Mesenteric fat pad (tissue), 1 donor: ENCODE data around the gene CADM2. TPM values are rescaled to one million over a fixed set of nuclear protein-coding genes. Genes with fewer than 3 reads are reported as not detected.
"Not testable (repeated sequence)": the region's sequence is repeated elsewhere in the genome, so short reads cannot be mapped to it uniquely, and the experiment has no call there.

Experiments used
- DNase-seq: peaks from one replicate; pipeline ENCODE4 v3.0.0-alpha.2; 2020; ENCODE audit warnings: low spot score
- total RNA-seq: library from RNA; stranded (reverse); fragmentation: NEBNext Ultra II Directional; extraction: Animal tissue kit (Norgen Biotek cat#: 25700); gene quantifications from one replicate; pipeline ENCODE4 v1.2.1, GENCODE V29; 2021
- donor health status: DM: yes; HTN: yes; CAD: no.

The CADM2 gene
- total RNA-seq, 1 donor from 2014 or later = 17.3 TPM

GRCh38 chr3:85074003-85074402 lies 115.2 kb downstream of the CADM2 start:
- no peak for DNase-seq

- DNase-seq = no peak
These were observed 116.9 kb downstream of the CADM2 start for GRCh38 chr3:85075663-85076062.

GRCh38 chr3:85077018-85077417 lies 118.2 kb downstream of the CADM2 start:
- no peak for DNase-seq

- no peak for DNase-seq
These were observed 122.6 kb downstream of the CADM2 start for GRCh38 chr3:85081191-85081906.

- DNase-seq = no peak
These were observed 131.7 kb downstream of the CADM2 start for GRCh38 chr3:85090495-85090894.

GRCh38 chr3:85100316-85100715 lies 141.5 kb downstream of the CADM2 start:
- DNase-seq = no peak

GRCh38 chr3:85102781-85103180 lies 144.0 kb downstream of the CADM2 start:
- no peak for DNase-seq

- no peak for DNase-seq
These were observed 151.6 kb downstream of the CADM2 start for GRCh38 chr3:85110393-85110792.

GRCh38 chr3:85120879-85121278 lies 162.1 kb downstream of the CADM2 start:
- DNase-seq = no peak

- not testable (repeated sequence) for DNase-seq
These were observed 174.1 kb downstream of the CADM2 start for GRCh38 chr3:85132864-85133263.

GRCh38 chr3:85133691-85134420 lies 175.1 kb downstream of the CADM2 start:
- DNase-seq = not testable (repeated sequence)

- no peak for DNase-seq
These were observed 183.8 kb downstream of the CADM2 start for GRCh38 chr3:85142626-85143025.

GRCh38 chr3:85148036-85148435 lies 189.2 kb downstream of the CADM2 start:
- DNase-seq = no peak

GRCh38 chr3:85151555-85151954 lies 192.8 kb downstream of the CADM2 start:
- no peak for DNase-seq

GRCh38 chr3:85153279-85153678 lies 194.5 kb downstream of the CADM2 start:
- DNase-seq = not testable (repeated sequence)

- no peak for DNase-seq
These were observed 200.6 kb downstream of the CADM2 start for GRCh38 chr3:85159376-85159775.

- DNase-seq = no peak
These were observed 202.8 kb downstream of the CADM2 start for GRCh38 chr3:85161544-85161943.

- DNase-seq = no peak
These were observed 204.1 kb downstream of the CADM2 start for GRCh38 chr3:85162905-85163304.

- no peak for DNase-seq
These were observed 205.6 kb downstream of the CADM2 start for GRCh38 chr3:85164436-85164835.

GRCh38 chr3:85167576-85167975 lies 208.8 kb downstream of the CADM2 start:
- no peak for DNase-seq

- DNase-seq = no peak
These were observed 211.9 kb downstream of the CADM2 start for GRCh38 chr3:85170646-85171045.

- DNase-seq = no peak
These were observed 213.2 kb downstream of the CADM2 start for GRCh38 chr3:85171976-85172375.

- no peak for DNase-seq
These were observed 218.0 kb downstream of the CADM2 start for GRCh38 chr3:85176799-85177198.
